Liver (tissue), 9 donors: ENCODE results near the gene ACOXL. TPM values are rescaled to one million over a fixed set of nuclear protein-coding genes. Genes with fewer than 3 reads are reported as not detected.

Source experiments
- DNase-seq: peaks from one replicate; pipeline ENCODE4 v3.0.0-alpha.2; 2017; ENCODE audit warnings: low spot score
- H3K27ac ChIP-seq, 2 donors: one replicate each; pipeline ENCODE4 v1.7.0; 2013; ENCODE audit warnings: inconsistent platforms in 2 of 2, low read length in 2 of 2, control low read depth in 1 of 2, low read depth in 1 of 2, mild to moderate bottlenecking in 1 of 2
- H3K27me3 ChIP-seq, 4 donors: one replicate each; pipeline versions ENCODE4 v1.6.1 to v1.7.0; 2013; ENCODE audit warnings: low read length in 3 of 4, inconsistent platforms in 1 of 4, mild to moderate bottlenecking in 1 of 4, moderate library complexity in 1 of 4; ENCODE audit not compliant: control insufficient read depth in 4 of 4, insufficient read depth in 4 of 4
- H3K36me3 ChIP-seq, 4 donors: one replicate each; pipeline versions ENCODE4 v1.6.1 to v1.7.0; 2013; ENCODE audit warnings: low read length in 3 of 4, mild to moderate bottlenecking in 3 of 4, low read depth in 1 of 4, moderate library complexity in 1 of 4; ENCODE audit not compliant: control insufficient read depth in 4 of 4, insufficient read depth in 3 of 4
- H3K4me1 ChIP-seq, 4 donors: one replicate each; pipeline versions ENCODE4 v1.6.1 to v1.7.0; 2013; ENCODE audit warnings: low read length in 3 of 4, mild to moderate bottlenecking in 3 of 4, moderate library complexity in 1 of 4; ENCODE audit not compliant: control insufficient read depth in 4 of 4, insufficient read depth in 4 of 4
- H3K4me3 ChIP-seq, 3 donors: one replicate each; pipeline versions ENCODE4 v1.6.1 to v1.7.0; 2013; ENCODE audit warnings: low read length in 3 of 3, control low read depth in 1 of 3, low read depth in 1 of 3, mild to moderate bottlenecking in 1 of 3
- H3K9ac ChIP-seq, 2 donors: one replicate each; pipeline ENCODE4 v1.7.0; 2013; ENCODE audit warnings: low read length in 2 of 2, mild to moderate bottlenecking in 2 of 2, moderate library complexity in 2 of 2, control low read depth in 1 of 2, low read depth in 1 of 2
- H3K9me3 ChIP-seq, 4 donors: one replicate each; pipeline versions ENCODE4 v1.6.1 to v1.7.0; 2013; ENCODE audit warnings: low read length in 3 of 4; ENCODE audit not compliant: control insufficient read depth in 4 of 4
- ATF3 ChIP-seq: IDR thresholded peaks from 2 replicates; pipeline ENCODE4 v1.6.1; 2016; ENCODE audit warnings: antibody characterized with exemption
- FOXA1 ChIP-seq: IDR thresholded peaks from 2 replicates; pipeline ENCODE4 v1.6.1; 2016; ENCODE audit warnings: antibody characterized with exemption
- GABPA ChIP-seq, 2 donors: IDR thresholded peaks in 1 of 2; conservative IDR thresholded peaks in 1 of 2; 2 replicates each; pipeline ENCODE4 v1.6.1; 2016; ENCODE audit warnings: antibody characterized with exemption in 2 of 2, mild to moderate bottlenecking in 1 of 2, moderate library complexity in 1 of 2
- HNF4A ChIP-seq, 2 donors: conservative IDR thresholded peaks; 2 replicates each; pipeline ENCODE4 v1.6.1; 2016; ENCODE audit warnings: antibody characterized with exemption in 2 of 2, mild to moderate bottlenecking in 2 of 2
- HNF4G ChIP-seq: IDR thresholded peaks from 2 replicates; pipeline ENCODE4 v1.6.1; 2016; ENCODE audit warnings: antibody characterized with exemption
- JUND ChIP-seq, 2 donors: IDR thresholded peaks; 2 replicates each; pipeline ENCODE4 v1.6.1; 2016; ENCODE audit warnings: antibody characterized with exemption in 2 of 2
- NR2F2 ChIP-seq: IDR thresholded peaks from 2 replicates; pipeline ENCODE4 v1.6.1; 2016; ENCODE audit warnings: antibody characterized with exemption
- RAD21 ChIP-seq, 2 donors: IDR thresholded peaks; 2 replicates each; pipeline ENCODE4 v1.6.1; 2016; ENCODE audit warnings: antibody characterized with exemption in 2 of 2, mild to moderate bottlenecking in 2 of 2
- RXRA ChIP-seq, 2 donors: IDR thresholded peaks; 2 replicates each; pipeline ENCODE4 v1.6.1; 2017 to 2018; ENCODE audit warnings: antibody characterized with exemption in 2 of 2, mild to moderate bottlenecking in 1 of 2
- TAF1 ChIP-seq: conservative IDR thresholded peaks from 2 replicates; pipeline ENCODE4 v1.6.1; 2016; ENCODE audit warnings: antibody characterized with exemption, mild to moderate bottlenecking
- YY1 ChIP-seq: IDR thresholded peaks from 2 replicates; pipeline ENCODE4 v1.6.1; 2016; ENCODE audit warnings: antibody characterized with exemption, mild to moderate bottlenecking
- WGBS: extraction: QIAGEN DNeasy Blood & Tissue Kit; methylation state at CpG from one replicate; pipeline ENCODE4 v1.1.7; 2013; 5-methylcytosine and 5-hydroxymethylcytosine counted together
- polyA plus RNA-seq, 2 donors: library from polyadenylated mRNA; stranded (reverse) in 1 of 2; unstranded in 1 of 2; fragments of 200-250 nt in 1 of 2; fragments of >200 nt in 1 of 2; fragmentation: Nextera tagmentation in 1 of 2; extraction: Ambion mirVana in 1 of 2; gene quantifications; one replicate each; pipeline versions ENCODE4 v1.2.1 to v1.2.3, GENCODE V29; 2013 to 2015
- total RNA-seq, 2 donors: library from RNA; depleted of rRNA; stranded (reverse); fragments of >200 nt; gene quantifications; one replicate each; pipeline ENCODE4 v1.2.3, GENCODE V29; 2014
- TF ChIP-seq, protein P1 (sequence below): IDR thresholded peaks from 2 replicates; pipeline ENCODE4 v1.6.1; 2016; ENCODE audit warnings: antibody characterized with exemption, mild to moderate bottlenecking
- TF ChIP-seq, protein P2 (sequence below): IDR thresholded peaks from 2 replicates; pipeline ENCODE4 v1.6.1; 2016; ENCODE audit warnings: antibody characterized with exemption
- TF ChIP-seq, protein P3 (sequence below): IDR thresholded peaks from 2 replicates; pipeline ENCODE4 v1.6.1; 2016; ENCODE audit warnings: antibody characterized with exemption
- TF ChIP-seq, protein P4 (sequence below): fragments of 150-350 bp; IDR thresholded peaks from 2 replicates; pipeline ENCODE4 v1.5.1; 2017; ENCODE audit warnings: improper control_type of control experiment, low read depth, low read length; ENCODE audit not compliant: missing input control
- donor health status: healthy.
- donor health status: healthy.
- donor health status: healthy.
- donor health status: healthy.
- donor health status: healthy.

The ACOXL gene
- total and polyA plus RNA-seq, 4 donors: 0.07 TPM; not detected in 3

GRCh38 chr2:110780461-110780860, 48.1 kb downstream of the ACOXL start (continued):
- TF ChIP-seq, protein P1, sequence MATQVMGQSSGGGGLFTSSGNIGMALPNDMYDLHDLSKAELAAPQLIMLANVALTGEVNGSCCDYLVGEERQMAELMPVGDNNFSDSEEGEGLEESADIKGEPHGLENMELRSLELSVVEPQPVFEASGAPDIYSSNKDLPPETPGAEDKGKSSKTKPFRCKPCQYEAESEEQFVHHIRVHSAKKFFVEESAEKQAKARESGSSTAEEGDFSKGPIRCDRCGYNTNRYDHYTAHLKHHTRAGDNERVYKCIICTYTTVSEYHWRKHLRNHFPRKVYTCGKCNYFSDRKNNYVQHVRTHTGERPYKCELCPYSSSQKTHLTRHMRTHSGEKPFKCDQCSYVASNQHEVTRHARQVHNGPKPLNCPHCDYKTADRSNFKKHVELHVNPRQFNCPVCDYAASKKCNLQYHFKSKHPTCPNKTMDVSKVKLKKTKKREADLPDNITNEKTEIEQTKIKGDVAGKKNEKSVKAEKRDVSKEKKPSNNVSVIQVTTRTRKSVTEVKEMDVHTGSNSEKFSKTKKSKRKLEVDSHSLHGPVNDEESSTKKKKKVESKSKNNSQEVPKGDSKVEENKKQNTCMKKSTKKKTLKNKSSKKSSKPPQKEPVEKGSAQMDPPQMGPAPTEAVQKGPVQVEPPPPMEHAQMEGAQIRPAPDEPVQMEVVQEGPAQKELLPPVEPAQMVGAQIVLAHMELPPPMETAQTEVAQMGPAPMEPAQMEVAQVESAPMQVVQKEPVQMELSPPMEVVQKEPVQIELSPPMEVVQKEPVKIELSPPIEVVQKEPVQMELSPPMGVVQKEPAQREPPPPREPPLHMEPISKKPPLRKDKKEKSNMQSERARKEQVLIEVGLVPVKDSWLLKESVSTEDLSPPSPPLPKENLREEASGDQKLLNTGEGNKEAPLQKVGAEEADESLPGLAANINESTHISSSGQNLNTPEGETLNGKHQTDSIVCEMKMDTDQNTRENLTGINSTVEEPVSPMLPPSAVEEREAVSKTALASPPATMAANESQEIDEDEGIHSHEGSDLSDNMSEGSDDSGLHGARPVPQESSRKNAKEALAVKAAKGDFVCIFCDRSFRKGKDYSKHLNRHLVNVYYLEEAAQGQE: no peak
- TF ChIP-seq NR2F2 (no peak), FOXA1 (no peak)

- Histone ChIP-seq H3K27ac (no peak overlapping the region), H3K27me3 (peaks cover 0 to 4% (median under 1%) of the 10 kb centered on the region in 4 donors), H3K4me3 (no peak overlapping the region), H3K4me1 (no peaks in the 10 kb centered on the region), H3K9me3 (peaks cover 0 to 1% (median 0%) of the 10 kb centered on the region in 4 donors), H3K36me3 (no peaks in the 10 kb centered on the region), H3K9ac (no peak overlapping the region)
- DNase-seq: no peak
- 71% methylated on average over 3 of the region's 3 CpGs for WGBS
- TF ChIP-seq JUND (IDR thresholded peaks at IDR 0.05): no peak
- TF ChIP-seq GABPA (IDR thresholded peaks at IDR 0.05 in 1 of 2, conservative IDR thresholded peaks at IDR 0.05 in 1 of 2): no peak
- no peak for TF ChIP-seq RAD21 (IDR thresholded peaks at IDR 0.05)
Observed at GRCh38 chr2:110783196-110783873, 51.0 kb downstream of the ACOXL start.

- H3K9ac ChIP-seq: no peak overlapping the region
- no peak overlapping the region for H3K4me3 ChIP-seq
- TF ChIP-seq, protein P2, sequence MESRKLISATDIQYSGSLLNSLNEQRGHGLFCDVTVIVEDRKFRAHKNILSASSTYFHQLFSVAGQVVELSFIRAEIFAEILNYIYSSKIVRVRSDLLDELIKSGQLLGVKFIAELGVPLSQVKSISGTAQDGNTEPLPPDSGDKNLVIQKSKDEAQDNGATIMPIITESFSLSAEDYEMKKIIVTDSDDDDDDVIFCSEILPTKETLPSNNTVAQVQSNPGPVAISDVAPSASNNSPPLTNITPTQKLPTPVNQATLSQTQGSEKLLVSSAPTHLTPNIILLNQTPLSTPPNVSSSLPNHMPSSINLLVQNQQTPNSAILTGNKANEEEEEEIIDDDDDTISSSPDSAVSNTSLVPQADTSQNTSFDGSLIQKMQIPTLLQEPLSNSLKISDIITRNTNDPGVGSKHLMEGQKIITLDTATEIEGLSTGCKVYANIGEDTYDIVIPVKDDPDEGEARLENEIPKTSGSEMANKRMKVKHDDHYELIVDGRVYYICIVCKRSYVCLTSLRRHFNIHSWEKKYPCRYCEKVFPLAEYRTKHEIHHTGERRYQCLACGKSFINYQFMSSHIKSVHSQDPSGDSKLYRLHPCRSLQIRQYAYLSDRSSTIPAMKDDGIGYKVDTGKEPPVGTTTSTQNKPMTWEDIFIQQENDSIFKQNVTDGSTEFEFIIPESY: no peak
- TF ChIP-seq ATF3: no peak
- no peak for TF ChIP-seq YY1
- TF ChIP-seq, protein P1: no peak
- no peak for TF ChIP-seq RAD21 (IDR thresholded peaks at IDR 0.05)
- TF ChIP-seq, protein P3, sequence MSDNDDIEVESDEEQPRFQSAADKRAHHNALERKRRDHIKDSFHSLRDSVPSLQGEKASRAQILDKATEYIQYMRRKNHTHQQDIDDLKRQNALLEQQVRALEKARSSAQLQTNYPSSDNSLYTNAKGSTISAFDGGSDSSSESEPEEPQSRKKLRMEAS: no peak
- no peak for TF ChIP-seq TAF1
- TF ChIP-seq JUND (IDR thresholded peaks at IDR 0.05): no peak
- no peak for TF ChIP-seq FOXA1
- TF ChIP-seq HNF4G: no peak
- TF ChIP-seq GABPA (IDR thresholded peaks at IDR 0.05 in 1 of 2, conservative IDR thresholded peaks at IDR 0.05 in 1 of 2): no peak
- TF ChIP-seq HNF4A (conservative IDR thresholded peaks at IDR 0.05): no peak
- TF ChIP-seq, protein P4, sequence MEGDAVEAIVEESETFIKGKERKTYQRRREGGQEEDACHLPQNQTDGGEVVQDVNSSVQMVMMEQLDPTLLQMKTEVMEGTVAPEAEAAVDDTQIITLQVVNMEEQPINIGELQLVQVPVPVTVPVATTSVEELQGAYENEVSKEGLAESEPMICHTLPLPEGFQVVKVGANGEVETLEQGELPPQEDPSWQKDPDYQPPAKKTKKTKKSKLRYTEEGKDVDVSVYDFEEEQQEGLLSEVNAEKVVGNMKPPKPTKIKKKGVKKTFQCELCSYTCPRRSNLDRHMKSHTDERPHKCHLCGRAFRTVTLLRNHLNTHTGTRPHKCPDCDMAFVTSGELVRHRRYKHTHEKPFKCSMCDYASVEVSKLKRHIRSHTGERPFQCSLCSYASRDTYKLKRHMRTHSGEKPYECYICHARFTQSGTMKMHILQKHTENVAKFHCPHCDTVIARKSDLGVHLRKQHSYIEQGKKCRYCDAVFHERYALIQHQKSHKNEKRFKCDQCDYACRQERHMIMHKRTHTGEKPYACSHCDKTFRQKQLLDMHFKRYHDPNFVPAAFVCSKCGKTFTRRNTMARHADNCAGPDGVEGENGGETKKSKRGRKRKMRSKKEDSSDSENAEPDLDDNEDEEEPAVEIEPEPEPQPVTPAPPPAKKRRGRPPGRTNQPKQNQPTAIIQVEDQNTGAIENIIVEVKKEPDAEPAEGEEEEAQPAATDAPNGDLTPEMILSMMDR: no peak
- no peak for TF ChIP-seq NR2F2
- TF ChIP-seq RXRA (IDR thresholded peaks at IDR 0.05): no peak
- no peaks in the 10 kb centered on the region for H3K4me1 ChIP-seq
- WGBS: 90% methylated on average over 10 of the region's 10 CpGs
- H3K27me3 ChIP-seq: peaks cover 0 to 4% (median under 1%) of the 10 kb centered on the region in 4 donors
- H3K9me3 ChIP-seq: peaks cover 0 to 1% (median 0%) of the 10 kb centered on the region in 4 donors
- no peak for DNase-seq
- no peak overlapping the region for H3K27ac ChIP-seq
- no peaks in the 10 kb centered on the region for H3K36me3 ChIP-seq
Observed at GRCh38 chr2:110784047-110784631, 51.8 kb downstream of the ACOXL start.
